HepG2 (cell line): ENCODE results near the gene MRPL2. TPM values are rescaled to one million over a fixed set of nuclear protein-coding genes. Genes with fewer than 3 reads are reported as not detected.
A peak's percentile ranks its signal among the peaks of the same experiment; 100 is the strongest.

ENCODE experiments used
- CHCHD3 ChIP-seq: sonication (generic); formaldehyde crosslinking; IDR thresholded peaks from 2 replicates; pipeline ENCODE4 v1.8.0; 2022; ENCODE audit warnings: mild to moderate bottlenecking, missing genetic modification reagents, moderate library complexity
- GFI1 ChIP-seq: sonication (generic); formaldehyde crosslinking; IDR thresholded peaks from 2 replicates; pipeline ENCODE4 v1.5.0; 2020; ENCODE audit warnings: missing genetic modification reagents, mild to moderate bottlenecking, borderline replicate concordance
- HES4 ChIP-seq: sonication (generic); formaldehyde crosslinking; IDR thresholded peaks from 2 replicates; pipeline ENCODE4 v1.9.0; 2021; ENCODE audit warnings: mild to moderate bottlenecking, missing genetic modification reagents, borderline replicate concordance
- IRF2 ChIP-seq: IDR thresholded peaks from 2 replicates; pipeline ENCODE4 v1.6.1; 2018; ENCODE audit warnings: missing genetic modification reagents, missing compliant biosample characterization
- KAT2B ChIP-seq: fragments of 150-350 bp; IDR thresholded peaks from 2 replicates; pipeline ENCODE4 v1.6.1; 2014; ENCODE audit warnings: low read depth, low read length, borderline replicate concordance
- KDM6A ChIP-seq: IDR thresholded peaks from 2 replicates; pipeline ENCODE4 v1.6.1; 2016; ENCODE audit warnings: low read depth
- MTA3 ChIP-seq: sonication (generic); formaldehyde crosslinking; IDR thresholded peaks from 2 replicates; pipeline ENCODE4 v1.4.0; 2020; ENCODE audit warnings: missing genetic modification reagents
- NCOA2 ChIP-seq: sonication (generic); formaldehyde crosslinking; IDR thresholded peaks from 2 replicates; pipeline ENCODE4 v1.8.0; 2022; ENCODE audit warnings: inconsistent platforms
- NFIB ChIP-seq: sonication (generic); formaldehyde crosslinking; IDR thresholded peaks from 2 replicates; pipeline ENCODE4 v1.9.0; 2021; ENCODE audit warnings: missing genetic modification reagents, mild to moderate bottlenecking, borderline replicate concordance
- NKX3-1 ChIP-seq: sonication (generic); formaldehyde crosslinking; IDR thresholded peaks from 2 replicates; pipeline ENCODE4 v1.5.0; 2020; ENCODE audit warnings: missing genetic modification reagents
- PHF8 ChIP-seq: sonication (generic); formaldehyde crosslinking; IDR thresholded peaks from 2 replicates; pipeline ENCODE4 v1.5.0; 2020; ENCODE audit warnings: missing genetic modification reagents
- RARG ChIP-seq: sonication (generic); formaldehyde crosslinking; IDR thresholded peaks from 2 replicates; pipeline ENCODE4 v1.4.0; 2020; ENCODE audit warnings: low read depth, mild to moderate bottlenecking, missing genetic modification reagents
- RNF2 ChIP-seq: fragments of 450-650 bp; conservative IDR thresholded peaks from 2 replicates; pipeline ENCODE4 v1.6.1; 2016; ENCODE audit warnings: low read depth
- SMYD3 ChIP-seq: sonication (generic); formaldehyde crosslinking; IDR thresholded peaks from 2 replicates; pipeline ENCODE4 v1.8.1; 2023; ENCODE audit warnings: mild to moderate bottlenecking, missing genetic modification reagents
- SP1 ChIP-seq, 2 experiments: fragments of 450-650 bp in 1 of 2; sonication (generic) in 1 of 2; formaldehyde crosslinking in 1 of 2; IDR thresholded peaks; 2 replicates each; pipeline versions ENCODE4 v1.4.0 to v1.6.1; 2016 to 2020; ENCODE audit warnings: missing genetic modification reagents in 1 of 2
- SSRP1 ChIP-seq: IDR thresholded peaks from 2 replicates; pipeline ENCODE4 v1.6.1; 2016; ENCODE audit warnings: control low read depth
- SYNCRIP ChIP-seq: fragments of 200-400 bp; formaldehyde crosslinking; IDR thresholded peaks from 2 replicates; pipeline ENCODE4 v1.6.1; 2018; ENCODE audit warnings: mild to moderate bottlenecking, low read depth, low read length; ENCODE audit not compliant: insufficient read depth
- TCF7L2 ChIP-seq: IDR thresholded peaks from 2 replicates; pipeline ENCODE4 v1.6.1; 2011; ENCODE audit warnings: mild to moderate bottlenecking, low read depth, low read length, moderate library complexity
- YEATS4 ChIP-seq: sonication (generic); formaldehyde crosslinking; IDR thresholded peaks from 2 replicates; pipeline ENCODE4 v1.4.0; 2020; ENCODE audit warnings: missing genetic modification reagents, borderline replicate concordance
- ZFP36L1 ChIP-seq: sonication (generic); formaldehyde crosslinking; IDR thresholded peaks from 2 replicates; pipeline ENCODE4 v1.8.0; 2022; ENCODE audit warnings: mild to moderate bottlenecking, missing genetic modification reagents, moderate library complexity
- ZMYM2 ChIP-seq: sonication (generic); formaldehyde crosslinking; IDR thresholded peaks from 2 replicates; pipeline ENCODE4 v1.8.0; 2022; ENCODE audit warnings: mild to moderate bottlenecking, missing genetic modification reagents
- ZNF720 ChIP-seq: sonication (generic); formaldehyde crosslinking; IDR thresholded peaks from 2 replicates; pipeline ENCODE4 v1.4.0; 2020; ENCODE audit warnings: missing genetic modification reagents
- polyA plus RNA-seq, 8 experiments: library from polyadenylated mRNA; depleted of rRNA in 3 of 8; stranded (reverse) in 7 of 8; unstranded in 1 of 8; fragments of >200 nt; fragmentation: Illumina TruSeq in 4 of 8; extraction: Trizol in 4 of 8; gene quantifications; 2 replicates each; pipeline versions ENCODE4 v1.2.1 to v1.2.3, GENCODE V29; 2011 to 2016; ENCODE audit warnings: low read depth in 4 of 8, missing spikeins in 1 of 8, mixed read lengths in 1 of 8; ENCODE audit not compliant: insufficient read depth in 1 of 8
- total RNA-seq, 5 experiments: library from RNA; depleted of rRNA; stranded (reverse); fragments of >200 nt; fragmentation: Illumina TruSeq; extraction: Trizol; gene quantifications; 2 replicates each; pipeline ENCODE4 v1.2.3, GENCODE V29; 2016; ENCODE audit warnings: low read depth in 1 of 5
- TF ChIP-seq, protein P1 (sequence below): IDR thresholded peaks from 2 replicates; pipeline ENCODE4 v1.6.1; 2016; ENCODE audit warnings: missing compliant biosample characterization, missing genetic modification reagents, borderline replicate concordance
- TF ChIP-seq, protein P2 (sequence below): sonication (generic); formaldehyde crosslinking; IDR thresholded peaks from 2 replicates; pipeline ENCODE4 v1.8.1; 2023; ENCODE audit warnings: mild to moderate bottlenecking, inconsistent platforms, moderate library complexity, missing genetic modification reagents, borderline replicate concordance
- TF ChIP-seq, protein P3 (sequence below): sonication (generic); formaldehyde crosslinking; IDR thresholded peaks from 2 replicates; pipeline ENCODE4 v1.5.1; 2020; ENCODE audit warnings: missing genetic modification reagents, mild to moderate bottlenecking, borderline replicate concordance
- TF ChIP-seq, protein P4 (sequence below): sonication (generic); formaldehyde crosslinking; IDR thresholded peaks from 2 replicates; pipeline ENCODE4 v1.5.0; 2020; ENCODE audit warnings: missing genetic modification reagents
- TF ChIP-seq, protein P5 (sequence below): sonication (generic); formaldehyde crosslinking; IDR thresholded peaks from 2 replicates; pipeline ENCODE4 v1.8.1; 2023; ENCODE audit warnings: missing genetic modification reagents, mild to moderate bottlenecking, borderline replicate concordance

The MRPL2 gene
- total and polyA plus RNA-seq, 2 of the 13 experiments (the other 11 are each of a cell fraction or from before 2014, with no cell fraction given): 56.8 to 65.6 TPM

DNA sequence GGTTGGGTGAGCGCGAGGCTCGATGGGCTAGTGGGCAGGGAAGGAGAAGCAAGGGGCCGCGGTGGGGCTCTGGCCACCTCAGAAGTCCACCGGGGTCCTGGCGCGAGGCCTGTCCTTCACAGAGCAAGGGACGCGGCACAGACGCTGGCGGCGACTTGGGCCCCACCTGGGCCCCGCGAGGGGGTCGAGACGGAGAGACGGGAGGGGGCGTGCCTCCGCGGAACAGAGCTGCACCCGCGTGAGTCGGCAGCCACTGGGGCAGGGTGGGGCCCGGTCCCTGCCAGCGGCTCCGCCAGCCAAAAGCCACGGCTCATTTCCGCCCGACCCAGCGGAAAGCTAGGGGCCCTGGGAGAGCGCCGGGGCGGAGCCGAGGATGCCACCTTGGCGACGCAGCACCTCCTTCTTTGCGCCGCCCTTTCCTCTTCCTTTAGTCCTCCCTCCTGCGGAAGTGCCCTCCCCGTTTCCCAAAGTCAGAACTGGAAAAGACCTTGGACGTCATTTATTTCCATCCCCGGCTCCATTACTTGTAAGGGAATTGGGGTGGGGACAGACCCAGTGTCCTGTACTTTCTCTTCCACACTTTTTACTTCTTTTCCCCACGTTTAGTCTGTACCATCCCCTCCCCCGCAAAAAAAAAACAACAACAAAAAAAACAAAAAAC lies 5.6 kb downstream of the MRPL2 start, which contains the start of gene CUL7 (continued):
- TF ChIP-seq, protein P1, sequence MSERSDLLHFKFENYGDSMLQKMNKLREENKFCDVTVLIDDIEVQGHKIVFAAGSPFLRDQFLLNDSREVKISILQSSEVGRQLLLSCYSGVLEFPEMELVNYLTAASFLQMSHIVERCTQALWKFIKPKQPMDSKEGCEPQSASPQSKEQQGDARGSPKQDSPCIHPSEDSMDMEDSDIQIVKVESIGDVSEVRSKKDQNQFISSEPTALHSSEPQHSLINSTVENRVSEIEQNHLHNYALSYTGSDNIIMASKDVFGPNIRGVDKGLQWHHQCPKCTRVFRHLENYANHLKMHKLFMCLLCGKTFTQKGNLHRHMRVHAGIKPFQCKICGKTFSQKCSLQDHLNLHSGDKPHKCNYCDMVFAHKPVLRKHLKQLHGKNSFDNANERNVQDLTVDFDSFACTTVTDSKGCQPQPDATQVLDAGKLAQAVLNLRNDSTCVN (CRISPR knock-in tag): peak; percentile 90
- no peak for TF ChIP-seq NFIB (CRISPR knock-in tag)
- TF ChIP-seq SSRP1 (CRISPR knock-in tag): peak; percentile 45; the same call in 1 of the 2 replicates
- TF ChIP-seq NCOA2: peak; percentile 73
- TF ChIP-seq, protein P2, sequence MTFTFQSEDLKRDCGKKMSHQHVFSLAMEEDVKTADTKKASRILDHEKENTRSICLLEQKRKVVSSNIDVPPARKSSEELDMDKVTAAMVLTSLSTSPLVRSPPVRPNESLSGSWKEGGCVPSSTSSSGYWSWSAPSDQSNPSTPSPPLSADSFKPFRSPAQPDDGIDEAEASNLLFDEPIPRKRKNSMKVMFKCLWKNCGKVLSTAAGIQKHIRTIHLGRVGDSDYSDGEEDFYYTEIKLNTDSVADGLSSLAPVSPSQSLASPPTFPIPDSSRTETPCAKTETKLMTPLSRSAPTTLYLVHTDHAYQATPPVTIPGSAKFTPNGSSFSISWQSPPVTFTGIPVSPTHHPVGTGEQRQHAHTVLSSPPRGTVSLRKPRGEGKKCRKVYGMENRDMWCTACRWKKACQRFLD: peak; percentile 58; the same call in 1 of the 2 replicates
- peak; percentile 43; the same call in 1 of the 2 replicates for TF ChIP-seq KDM6A (CRISPR knock-in tag)
- no peak for TF ChIP-seq SYNCRIP
- no peak for TF ChIP-seq RNF2
- peak; percentile 97 for TF ChIP-seq PHF8 (CRISPR knock-in tag)
- TF ChIP-seq, protein P3, sequence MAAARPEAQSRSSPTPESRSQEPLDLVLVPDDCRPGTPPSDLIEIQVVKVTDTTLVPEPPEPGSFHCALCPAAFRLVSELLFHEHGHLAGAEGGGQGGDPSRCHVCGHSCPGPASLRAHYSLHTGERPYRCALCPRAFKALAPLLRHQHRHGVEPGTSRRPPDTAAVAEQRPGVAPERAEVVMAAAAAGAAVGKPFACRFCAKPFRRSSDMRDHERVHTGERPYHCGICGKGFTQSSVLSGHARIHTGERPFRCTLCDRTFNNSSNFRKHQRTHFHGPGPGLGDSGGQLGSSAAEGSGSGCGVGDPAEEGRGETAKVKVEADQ (CRISPR knock-in tag): peak; percentile 86; the same call in 1 of the 2 replicates
- no peak for TF ChIP-seq SP1 (IDR thresholded peaks at IDR 0.05)
- peak; percentile 82; the same call in 1 of the 2 replicates for TF ChIP-seq SP1 (CRISPR knock-in tag; IDR thresholded peaks at IDR 0.05)
- peak; percentile 79; the same call in 1 of the 2 replicates for TF ChIP-seq ZFP36L1 (CRISPR knock-in tag)
- peak; percentile 98 for TF ChIP-seq YEATS4 (CRISPR knock-in tag)
- TF ChIP-seq, protein P4, sequence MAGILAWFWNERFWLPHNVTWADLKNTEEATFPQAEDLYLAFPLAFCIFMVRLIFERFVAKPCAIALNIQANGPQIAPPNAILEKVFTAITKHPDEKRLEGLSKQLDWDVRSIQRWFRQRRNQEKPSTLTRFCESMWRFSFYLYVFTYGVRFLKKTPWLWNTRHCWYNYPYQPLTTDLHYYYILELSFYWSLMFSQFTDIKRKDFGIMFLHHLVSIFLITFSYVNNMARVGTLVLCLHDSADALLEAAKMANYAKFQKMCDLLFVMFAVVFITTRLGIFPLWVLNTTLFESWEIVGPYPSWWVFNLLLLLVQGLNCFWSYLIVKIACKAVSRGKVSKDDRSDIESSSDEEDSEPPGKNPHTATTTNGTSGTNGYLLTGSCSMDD (CRISPR knock-in tag): no peak
- no peak for TF ChIP-seq KAT2B
- TF ChIP-seq ZMYM2 (CRISPR knock-in tag): no peak
- no peak for TF ChIP-seq MTA3 (CRISPR knock-in tag)
- TF ChIP-seq RARG (CRISPR knock-in tag): peak; percentile 91; the same call in 1 of the 2 replicates
- no peak for TF ChIP-seq TCF7L2
- peak; percentile 96 for TF ChIP-seq IRF2 (CRISPR knock-in tag)
- TF ChIP-seq HES4 (CRISPR knock-in tag): peak; percentile 95; the same call in 1 of the 2 replicates
- peak; percentile 61 for TF ChIP-seq CHCHD3
- 0 out of 2 replicates have a peak, but pooled peaks have one; percentile 49 for TF ChIP-seq NKX3-1
- TF ChIP-seq, protein P5, sequence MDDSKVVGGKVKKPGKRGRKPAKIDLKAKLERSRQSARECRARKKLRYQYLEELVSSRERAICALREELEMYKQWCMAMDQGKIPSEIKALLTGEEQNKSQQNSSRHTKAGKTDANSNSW (CRISPR knock-in tag): no peak
- TF ChIP-seq SMYD3 (CRISPR knock-in tag): peak; percentile 70; the same call in 1 of the 2 replicates
- peak; percentile 78 for TF ChIP-seq GFI1 (CRISPR knock-in tag)
- TF ChIP-seq ZNF720 (CRISPR knock-in tag): 0 out of 2 replicates have a peak, but pooled peaks have one; percentile 33
